ENCODE data around the gene INKA2. TPM values are rescaled to one million over a fixed set of nuclear protein-coding genes. Genes with fewer than 3 reads are reported as not detected.
A peak's percentile ranks its signal among the peaks of the same experiment; 100 is the strongest.

INKA2 gene
- 1 to 10 TPM; 3.9 to 4.3 TPM for total RNA-seq

DNA sequence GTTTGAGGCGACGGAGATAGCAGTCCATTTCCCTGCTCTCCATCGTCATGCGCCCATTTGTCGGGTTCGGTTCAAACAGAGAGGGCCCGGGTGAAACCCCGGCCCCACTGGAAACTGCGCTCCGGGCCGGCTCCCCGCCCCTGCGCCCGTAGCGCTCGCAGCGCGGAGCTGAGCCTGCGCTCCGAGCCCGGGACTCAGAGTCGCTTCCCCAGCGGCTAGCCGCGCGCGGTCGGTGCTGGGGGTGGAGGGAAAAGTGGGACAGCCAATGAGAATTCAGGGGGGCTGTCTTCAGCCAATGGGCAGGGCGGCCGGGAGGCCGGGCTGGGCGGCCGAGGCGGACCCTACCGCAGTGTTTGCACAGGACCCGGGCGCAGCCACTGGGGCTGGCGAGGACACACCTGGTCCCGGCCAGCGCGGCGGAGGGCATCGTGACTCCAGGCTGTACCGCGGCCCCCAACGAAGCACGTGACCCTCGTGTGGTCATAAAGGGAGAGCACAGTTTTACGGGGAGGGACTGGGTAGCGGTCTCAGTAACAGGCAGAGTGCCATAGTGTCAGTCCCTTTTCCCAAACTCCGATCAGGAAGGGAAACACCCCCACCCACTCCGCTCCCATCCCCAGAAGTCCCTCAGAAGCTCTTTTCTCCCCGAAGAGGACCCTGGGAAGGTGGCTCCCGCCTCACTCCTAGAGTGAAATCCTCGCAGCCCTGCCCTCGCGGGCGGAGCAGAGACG lies at the start of gene INKA2:
Gene INKA2, minus strand, starts transcription at position 202 of the 731 bp plus-strand sequence. Its CDS starts 153 bp downstream, at position 49.
- H3K36me3 Mint-ChIP-seq (ENCODE audit: insufficient read depth in 2 of 2): peaks cover 0 to 5% of the 10 kb centered on the region in 2 donors
- ATAC-seq (replicated peaks in 1 of 2) (peak; percentile 83 to 85), DNase-seq (peak; percentile 84 to 86)
- H3K9me3 Mint-ChIP-seq: no peaks in the 10 kb centered on the region
- H3K4me3 Mint-ChIP-seq: peak within 1 kb of the TSS; percentile 73 to 97
- peaks cover 31% of the 10 kb centered on the region for H3K4me1 Mint-ChIP-seq (ENCODE audit: low read depth)
- peaks cover 47% of the 10 kb centered on the region for H3K27me3 Mint-ChIP-seq (ENCODE audit: low read depth)
- peak within 1 kb of the TSS; percentile 56 for H3K27ac Mint-ChIP-seq

GRCh38 chr1:111786669-111787207 lies 47.5 kb upstream of the INKA2 start:
- DNase-seq (no peak), ATAC-seq (replicated peaks in 1 of 2) (no peak)
- H3K4me3 Mint-ChIP-seq: no peak overlapping the region
- no peaks in the 10 kb centered on the region for H3K4me1 Mint-ChIP-seq (ENCODE audit: low read depth)
- no peaks in the 10 kb centered on the region for H3K9me3 Mint-ChIP-seq
- no peak overlapping the region for H3K27ac Mint-ChIP-seq
- H3K27me3 Mint-ChIP-seq (ENCODE audit: low read depth): peaks cover 12% of the 10 kb centered on the region
- H3K36me3 Mint-ChIP-seq (ENCODE audit: insufficient read depth in 2 of 2): no peaks in the 10 kb centered on the region

DNA sequence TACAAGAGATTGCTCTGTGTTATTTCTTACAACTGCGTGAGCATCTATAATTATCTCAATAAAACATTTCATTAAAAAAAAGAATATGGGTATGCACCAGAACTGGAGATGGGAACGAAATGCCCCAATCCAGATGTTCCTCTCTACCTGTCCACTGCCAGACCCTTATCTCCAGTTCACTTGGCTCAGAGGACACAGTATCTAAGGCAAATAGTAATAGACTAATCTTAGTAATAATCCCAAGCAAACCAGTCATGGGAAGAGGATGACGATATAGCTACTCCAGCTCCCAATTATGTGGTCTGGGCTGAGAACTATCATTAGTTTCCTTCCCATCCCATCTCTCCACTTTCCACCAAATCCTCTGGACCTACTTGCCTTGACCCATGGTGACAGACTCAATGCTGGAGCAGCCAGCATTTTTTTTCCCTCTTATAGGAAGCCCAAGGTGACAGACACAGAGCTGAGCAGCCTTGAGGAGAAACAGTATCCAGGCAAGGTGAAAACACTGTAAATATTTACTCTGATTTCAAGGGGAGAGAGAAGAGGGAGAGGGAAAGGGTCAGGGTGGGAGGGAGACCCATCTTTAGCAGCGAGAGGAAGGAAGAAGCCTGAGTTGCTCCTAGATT lies 45.2 kb upstream of the INKA2 start:
- H3K27ac Mint-ChIP-seq: no peak overlapping the region
- no peaks in the 10 kb centered on the region for H3K27me3 Mint-ChIP-seq (ENCODE audit: low read depth)
- H3K36me3 Mint-ChIP-seq (ENCODE audit: insufficient read depth in 2 of 2): no peaks in the 10 kb centered on the region
- no peaks in the 10 kb centered on the region for H3K9me3 Mint-ChIP-seq
- DNase-seq (no peak), ATAC-seq (replicated peaks in 1 of 2) (no peak)
- no peak overlapping the region for H3K4me3 Mint-ChIP-seq
- H3K4me1 Mint-ChIP-seq (ENCODE audit: low read depth): no peaks in the 10 kb centered on the region

GRCh38 chr1:111779546-111779945 lies 40.4 kb upstream of the INKA2 start:
- Mint-ChIP-seq H3K27ac (no peak overlapping the region), H3K4me1 (ENCODE audit: low read depth) (no peaks in the 10 kb centered on the region), H3K27me3 (ENCODE audit: low read depth) (peaks cover 14% of the 10 kb centered on the region), H3K36me3 (ENCODE audit: insufficient read depth in 2 of 2) (no peaks in the 10 kb centered on the region), H3K4me3 (no peak overlapping the region), H3K9me3 (no peaks in the 10 kb centered on the region)
- ATAC-seq (replicated peaks in 1 of 2): no peak
- no peak for DNase-seq

DNA sequence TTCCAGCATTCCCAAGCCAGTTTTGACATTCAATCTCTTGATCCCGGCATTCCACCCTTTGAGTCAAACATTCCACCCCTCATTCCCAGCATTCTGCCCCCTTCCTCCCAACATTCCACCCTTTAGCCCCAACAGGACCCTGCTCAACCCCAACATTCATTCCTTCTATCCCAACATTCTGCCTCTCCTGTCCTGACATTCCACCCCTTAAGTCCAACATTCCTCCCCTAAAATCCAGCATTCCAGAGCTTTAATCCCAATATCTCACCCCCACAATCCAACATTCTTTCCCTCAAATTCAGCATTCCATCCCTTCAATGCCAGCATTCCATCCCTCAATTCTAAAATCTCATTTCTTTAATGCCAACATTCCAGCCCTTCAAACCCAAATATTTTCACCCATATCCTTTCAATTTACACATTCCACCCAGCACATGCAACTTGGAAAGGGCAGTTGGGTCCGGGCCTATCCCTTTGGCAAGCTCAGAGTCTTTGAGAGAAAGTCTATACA lies 39.4 kb upstream of the INKA2 start:
- DNase-seq: no peak
- H3K9me3 Mint-ChIP-seq: no peaks in the 10 kb centered on the region
- H3K36me3 Mint-ChIP-seq (ENCODE audit: insufficient read depth in 2 of 2): no peaks in the 10 kb centered on the region
- H3K27ac Mint-ChIP-seq: no peak overlapping the region
- ATAC-seq (replicated peaks in 1 of 2): no peak
- peaks cover 14% of the 10 kb centered on the region for H3K27me3 Mint-ChIP-seq (ENCODE audit: low read depth)
- no peak overlapping the region for H3K4me3 Mint-ChIP-seq
- H3K4me1 Mint-ChIP-seq (ENCODE audit: low read depth): no peaks in the 10 kb centered on the region

GRCh38 chr1:111778066-111778465 lies 38.9 kb upstream of the INKA2 start:
- peaks cover 14% of the 10 kb centered on the region for H3K27me3 Mint-ChIP-seq (ENCODE audit: low read depth)
- ATAC-seq (replicated peaks in 1 of 2) (no peak), DNase-seq (no peak)
- H3K9me3 Mint-ChIP-seq: no peaks in the 10 kb centered on the region
- no peaks in the 10 kb centered on the region for H3K36me3 Mint-ChIP-seq (ENCODE audit: insufficient read depth in 2 of 2)
- no peak overlapping the region for H3K4me3 Mint-ChIP-seq
- no peaks in the 10 kb centered on the region for H3K4me1 Mint-ChIP-seq (ENCODE audit: low read depth)
- no peak overlapping the region for H3K27ac Mint-ChIP-seq

DNA sequence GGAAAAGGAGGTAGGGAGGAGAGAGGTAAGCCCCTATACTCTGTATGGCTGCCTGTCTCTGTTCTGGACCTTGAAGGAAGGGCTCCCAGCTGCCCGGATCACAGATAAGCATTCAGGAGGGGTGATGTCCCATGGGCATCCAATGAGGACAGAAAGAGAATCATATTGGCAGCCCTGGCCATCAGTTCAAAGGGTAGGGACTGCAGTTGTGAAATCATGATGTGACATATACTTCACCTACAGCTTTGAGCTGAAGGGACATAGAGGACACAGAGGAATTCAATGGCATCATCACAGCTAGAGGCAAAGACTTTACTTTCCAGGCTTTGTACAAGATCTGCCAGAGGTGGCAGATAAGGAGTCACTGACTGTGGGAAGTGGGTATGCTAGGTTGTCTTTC lies 38.1 kb upstream of the INKA2 start:
- no peak for DNase-seq
- Mint-ChIP-seq H3K4me1 (ENCODE audit: low read depth) (no peaks in the 10 kb centered on the region), H3K36me3 (ENCODE audit: insufficient read depth in 2 of 2) (no peaks in the 10 kb centered on the region), H3K27ac (no peak overlapping the region), H3K4me3 (no peak overlapping the region), H3K9me3 (no peaks in the 10 kb centered on the region), H3K27me3 (ENCODE audit: low read depth) (peaks cover 14% of the 10 kb centered on the region)
- ATAC-seq (replicated peaks in 1 of 2): no peak

DNA sequence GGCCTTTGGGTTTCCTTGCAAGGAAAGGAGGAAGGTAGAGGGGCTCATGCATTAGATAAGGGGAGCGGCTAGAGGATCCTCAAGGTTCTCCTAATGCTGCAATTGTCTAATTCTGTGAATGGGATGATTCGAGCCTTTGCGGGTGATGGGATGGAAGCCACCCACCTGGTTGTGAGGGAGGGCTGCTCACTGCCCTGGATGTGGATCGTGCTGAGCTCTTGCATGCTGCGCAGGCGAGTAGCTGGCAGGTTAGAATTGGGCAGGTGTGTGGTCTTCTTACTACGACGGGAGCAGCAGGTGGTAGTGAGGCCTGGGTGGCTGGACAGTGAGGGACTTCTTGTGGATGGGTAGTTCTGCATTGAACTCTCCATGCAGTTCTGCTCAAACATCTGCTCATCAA lies 37.7 kb upstream of the INKA2 start:
- H3K9me3 Mint-ChIP-seq: no peaks in the 10 kb centered on the region
- H3K27me3 Mint-ChIP-seq (ENCODE audit: low read depth): peaks cover 14% of the 10 kb centered on the region
- no peaks in the 10 kb centered on the region for H3K36me3 Mint-ChIP-seq (ENCODE audit: insufficient read depth in 2 of 2)
- ATAC-seq (replicated peaks in 1 of 2) (no peak), DNase-seq (no peak)
- no peak overlapping the region for H3K27ac Mint-ChIP-seq
- H3K4me1 Mint-ChIP-seq (ENCODE audit: low read depth): no peaks in the 10 kb centered on the region
- no peak overlapping the region for H3K4me3 Mint-ChIP-seq

GRCh38 chr1:111776391-111776790 lies 37.2 kb upstream of the INKA2 start:
- DNase-seq (no peak), ATAC-seq (replicated peaks in 1 of 2) (no peak)

GRCh38 chr1:111775966-111776365 lies 36.8 kb upstream of the INKA2 start:
- Mint-ChIP-seq H3K9me3 (no peaks in the 10 kb centered on the region), H3K27ac (no peak overlapping the region), H3K27me3 (ENCODE audit: low read depth) (peaks cover 14% of the 10 kb centered on the region), H3K4me3 (no peak overlapping the region), H3K36me3 (ENCODE audit: insufficient read depth in 2 of 2) (no peaks in the 10 kb centered on the region), H3K4me1 (ENCODE audit: low read depth) (no peaks in the 10 kb centered on the region)
- no peak for DNase-seq
- no peak for ATAC-seq (replicated peaks in 1 of 2)

More at GRCh38 chr1:111776391-111776790, 37.2 kb upstream of the INKA2 start:
- no peak overlapping the region for H3K4me3 Mint-ChIP-seq
- H3K36me3 Mint-ChIP-seq (ENCODE audit: insufficient read depth in 2 of 2): no peaks in the 10 kb centered on the region
- no peaks in the 10 kb centered on the region for H3K4me1 Mint-ChIP-seq (ENCODE audit: low read depth)
- H3K27me3 Mint-ChIP-seq (ENCODE audit: low read depth): peaks cover 14% of the 10 kb centered on the region
- no peaks in the 10 kb centered on the region for H3K9me3 Mint-ChIP-seq
- H3K27ac Mint-ChIP-seq: no peak overlapping the region

- peaks cover 0 to 6% of the 10 kb centered on the region in 2 donors for H3K36me3 Mint-ChIP-seq (ENCODE audit: insufficient read depth in 2 of 2)
- DNase-seq (no peak), ATAC-seq (replicated peaks in 1 of 2) (no peak)
- no peaks in the 10 kb centered on the region for H3K27me3 Mint-ChIP-seq (ENCODE audit: low read depth)
- peaks cover 5% of the 10 kb centered on the region for H3K4me1 Mint-ChIP-seq (ENCODE audit: low read depth)
- no peak overlapping the region for H3K27ac Mint-ChIP-seq
- H3K9me3 Mint-ChIP-seq: no peaks in the 10 kb centered on the region
- no peak overlapping the region for H3K4me3 Mint-ChIP-seq
Observed at GRCh38 chr1:111770916-111771315, 31.7 kb upstream of the INKA2 start.

- no peak overlapping the region for H3K4me3 Mint-ChIP-seq
- ATAC-seq (replicated peaks in 1 of 2): peak; percentile 32 to 52
- H3K9me3 Mint-ChIP-seq: no peaks in the 10 kb centered on the region
- H3K27ac Mint-ChIP-seq: no peak overlapping the region
- peaks cover 5% of the 10 kb centered on the region for H3K4me1 Mint-ChIP-seq (ENCODE audit: low read depth)
- peak; percentile 33 to 47 for DNase-seq
- H3K36me3 Mint-ChIP-seq (ENCODE audit: insufficient read depth in 2 of 2): peaks cover 0 to 10% of the 10 kb centered on the region in 2 donors
- no peaks in the 10 kb centered on the region for H3K27me3 Mint-ChIP-seq (ENCODE audit: low read depth)
Observed at GRCh38 chr1:111769517-111770146, 30.4 kb upstream of the INKA2 start.

- ATAC-seq (replicated peaks in 1 of 2) (no peak), DNase-seq (no peak)
- Mint-ChIP-seq H3K27ac (no peak overlapping the region), H3K9me3 (no peaks in the 10 kb centered on the region), H3K27me3 (ENCODE audit: low read depth) (no peaks in the 10 kb centered on the region), H3K4me1 (ENCODE audit: low read depth) (peaks cover 5% of the 10 kb centered on the region), H3K4me3 (no peak overlapping the region), H3K36me3 (ENCODE audit: insufficient read depth in 2 of 2) (peaks cover 0 to 14% of the 10 kb centered on the region in 2 donors)
Observed at GRCh38 chr1:111768625-111769024, 29.4 kb upstream of the INKA2 start.
